HG03135 (cell line): Measurements from ENCODE around the gene CLK2.
"Not testable (repeated sequence)": the region's sequence is repeated elsewhere in the genome, so short reads cannot be mapped to it uniquely, and the experiment has no call there.

Experiments
- ATAC-seq: cut with Tn5 transposase; IDR thresholded peaks from one replicate; pipeline ENCODE4 v1.9.1; 2021; ENCODE audit warnings: mild to moderate bottlenecking, moderate library complexity; ENCODE audit not compliant: unreplicated experiment

Gene CLK2

DNA sequence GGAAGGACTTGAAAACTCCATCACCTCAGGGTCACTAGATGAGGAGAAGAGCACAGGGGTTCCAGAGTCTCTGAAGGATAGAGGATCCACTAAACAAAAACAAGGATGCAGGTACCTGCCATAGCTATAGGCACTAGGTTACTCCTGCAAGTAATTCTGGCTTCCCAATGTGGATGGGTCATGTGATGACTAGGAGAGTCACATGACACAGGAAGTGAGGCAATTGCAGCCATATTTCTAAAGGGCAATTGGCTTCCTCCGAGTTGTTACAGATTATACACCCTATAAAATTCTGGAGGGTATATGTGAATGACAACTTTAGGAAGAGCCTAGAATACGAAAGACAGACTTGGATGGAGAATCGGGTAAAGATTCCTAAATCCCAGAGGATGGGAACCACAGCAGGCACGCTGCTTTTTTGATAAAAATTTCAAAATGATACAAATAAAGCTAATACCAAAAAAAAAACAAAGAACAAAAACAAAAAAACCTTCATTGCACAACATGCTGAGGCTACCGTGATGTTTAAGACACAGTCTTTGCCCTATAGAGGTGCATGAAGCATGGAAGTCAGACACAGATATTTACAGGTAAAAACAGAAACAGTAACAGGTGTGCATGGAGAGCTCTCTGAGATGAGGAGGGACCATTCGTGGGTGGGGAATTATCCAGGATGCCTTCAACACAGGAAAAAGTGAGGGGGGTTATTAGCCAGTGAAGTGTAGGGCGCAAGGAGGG lies 54.3 kb downstream of the CLK2 start:
- ATAC-seq: no peak

DNA sequence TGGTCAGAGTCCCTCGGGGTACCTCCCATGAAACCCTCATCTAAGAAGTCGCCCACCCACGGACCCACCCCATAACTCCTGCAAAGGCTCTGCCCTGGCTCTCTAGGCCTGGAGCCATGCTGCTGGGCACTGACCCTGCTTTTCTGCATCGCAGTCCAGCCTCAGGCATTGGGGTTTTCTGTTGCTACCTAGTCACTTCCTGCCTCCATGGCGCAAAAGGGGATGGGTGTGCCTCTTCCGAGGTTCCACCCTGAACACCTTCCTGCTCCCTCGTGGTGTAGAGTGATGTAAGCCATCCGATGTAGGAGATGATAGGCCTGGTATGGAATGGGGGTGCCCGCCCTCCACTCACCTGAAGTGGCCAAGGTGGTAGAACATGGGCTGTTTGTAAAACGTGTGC lies 58.6 kb downstream of the CLK2 start:
- not testable (repeated sequence) for ATAC-seq
